HG03039 (cell line): ENCODE data around the gene CST9.
"Not testable (repeated sequence)": the region's sequence is repeated elsewhere in the genome, so short reads cannot be mapped to it uniquely, and the experiment has no call there.

Source experiments
- ATAC-seq: cut with Tn5 transposase; IDR thresholded peaks from one replicate; pipeline ENCODE4 v1.9.1; 2021; ENCODE audit warnings: mild to moderate bottlenecking, moderate library complexity; ENCODE audit not compliant: unreplicated experiment

The CST9 gene

GRCh38 chr20:23624324-23624691, 18.6 kb upstream of the CST9 start:
- ATAC-seq: no peak

DNA sequence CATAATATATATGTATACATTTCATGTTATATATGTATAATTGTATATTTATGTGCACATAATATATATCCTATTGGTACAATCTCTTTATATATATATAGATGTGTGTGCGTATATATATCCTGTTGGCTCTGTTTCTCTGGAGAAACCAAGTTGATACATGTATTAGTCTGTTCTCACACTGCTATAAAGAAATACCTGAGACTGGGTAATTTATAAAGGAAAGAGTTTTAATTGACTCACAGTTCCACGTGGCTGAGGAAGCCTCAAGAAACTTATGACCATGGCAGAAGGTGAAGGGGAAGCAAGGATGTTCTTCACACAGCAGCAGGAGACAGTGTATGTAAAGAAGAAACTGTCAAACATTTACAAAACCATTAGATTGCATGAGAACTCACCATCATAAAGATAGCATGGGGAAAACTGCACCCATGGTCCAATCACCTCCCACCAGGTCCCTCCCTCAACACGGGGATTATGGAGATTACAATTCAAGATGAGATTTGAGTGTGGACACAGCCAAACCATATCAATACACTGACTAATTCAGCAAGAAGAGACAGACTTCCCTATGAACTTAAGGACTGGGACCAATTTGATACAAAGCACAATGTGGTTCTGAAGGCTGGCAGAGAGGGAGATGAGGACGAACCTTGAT, 18.1 kb upstream of the CST9 start:
- ATAC-seq: no peak

- ATAC-seq: peak; percentile 67
Measured at GRCh38 chr20:23622839-23623343, 17.2 kb upstream of the CST9 start.

- ATAC-seq: not testable (repeated sequence)
Measured at GRCh38 chr20:23622401-23622800, 16.7 kb upstream of the CST9 start.

DNA sequence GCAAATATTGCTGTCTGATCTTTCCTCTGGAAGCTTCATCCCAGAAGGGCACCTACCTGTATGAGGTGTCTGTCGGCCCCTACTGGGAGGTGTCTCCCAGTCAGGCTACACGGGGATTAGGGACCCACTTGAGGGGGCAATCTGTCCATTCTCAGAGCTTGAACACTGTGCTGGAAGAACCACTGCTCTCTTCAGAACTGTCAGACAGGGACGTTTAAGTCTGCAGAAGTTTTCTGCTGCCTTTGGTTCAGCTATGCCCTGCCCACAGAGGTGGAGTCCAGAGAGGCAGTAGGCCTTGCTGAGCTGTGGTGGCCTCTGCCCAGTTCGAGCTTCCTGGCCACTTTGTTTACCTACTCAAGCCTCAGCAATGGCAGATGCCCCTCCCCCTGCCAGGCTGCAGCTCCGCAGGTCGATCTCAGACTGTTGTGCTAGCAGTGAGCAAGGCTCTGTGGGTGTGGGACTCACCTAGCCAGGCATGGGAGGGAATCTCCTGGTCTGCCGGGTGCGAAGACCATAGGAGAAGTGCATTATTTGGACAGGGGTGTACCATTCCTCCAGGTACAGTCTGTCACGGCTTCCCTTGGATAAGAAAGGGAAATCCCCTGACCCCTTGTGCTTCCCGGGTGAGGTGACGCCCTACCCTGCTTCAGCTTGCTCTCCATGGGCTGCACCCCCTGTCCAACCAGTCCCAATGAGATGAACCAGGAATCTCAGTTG, 15.1 kb upstream of the CST9 start:
- not testable (repeated sequence) for ATAC-seq

DNA sequence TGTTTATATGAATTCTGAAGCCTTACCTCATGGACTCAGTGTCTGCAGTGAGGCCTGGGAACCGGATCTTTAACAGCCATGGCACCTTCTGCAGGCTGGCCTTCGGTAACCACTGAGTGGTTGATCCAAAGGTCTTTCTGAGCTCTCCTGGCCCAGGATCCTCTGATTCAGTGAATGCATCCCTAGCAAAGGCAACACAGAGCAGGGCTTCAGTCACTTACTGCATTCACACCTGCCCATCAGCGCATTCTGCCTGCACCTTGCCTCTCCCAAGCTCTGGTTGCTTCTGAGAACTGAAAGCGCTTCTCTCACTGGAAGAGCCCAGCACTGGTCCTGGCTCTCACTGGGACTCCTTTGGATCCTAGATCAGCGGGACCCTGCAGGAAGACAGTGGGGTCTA, 8.4 kb upstream of the CST9 start:
- ATAC-seq: no peak

- no peak for ATAC-seq
Measured at GRCh38 chr20:23613676-23614075, 8.0 kb upstream of the CST9 start.

DNA sequence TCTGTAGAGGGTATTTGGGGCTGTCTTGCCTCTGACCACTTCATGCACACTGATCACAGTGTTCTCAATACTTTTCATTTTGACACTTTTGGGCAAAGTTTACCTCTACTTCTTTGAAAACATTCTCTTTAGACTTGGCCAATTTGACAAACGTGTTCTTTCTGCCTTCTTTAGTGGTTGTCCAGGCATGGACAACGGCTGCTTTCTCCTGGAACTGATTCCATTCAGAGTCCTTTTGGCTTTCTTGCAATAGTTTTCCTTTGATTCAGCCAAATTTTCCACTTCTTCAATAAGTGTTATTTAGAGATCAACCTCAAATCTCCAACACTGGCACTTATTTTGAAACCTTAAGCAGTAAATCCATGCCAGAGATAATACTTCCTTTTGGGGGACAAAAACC, 6.7 kb upstream of the CST9 start:
- no peak for ATAC-seq

DNA sequence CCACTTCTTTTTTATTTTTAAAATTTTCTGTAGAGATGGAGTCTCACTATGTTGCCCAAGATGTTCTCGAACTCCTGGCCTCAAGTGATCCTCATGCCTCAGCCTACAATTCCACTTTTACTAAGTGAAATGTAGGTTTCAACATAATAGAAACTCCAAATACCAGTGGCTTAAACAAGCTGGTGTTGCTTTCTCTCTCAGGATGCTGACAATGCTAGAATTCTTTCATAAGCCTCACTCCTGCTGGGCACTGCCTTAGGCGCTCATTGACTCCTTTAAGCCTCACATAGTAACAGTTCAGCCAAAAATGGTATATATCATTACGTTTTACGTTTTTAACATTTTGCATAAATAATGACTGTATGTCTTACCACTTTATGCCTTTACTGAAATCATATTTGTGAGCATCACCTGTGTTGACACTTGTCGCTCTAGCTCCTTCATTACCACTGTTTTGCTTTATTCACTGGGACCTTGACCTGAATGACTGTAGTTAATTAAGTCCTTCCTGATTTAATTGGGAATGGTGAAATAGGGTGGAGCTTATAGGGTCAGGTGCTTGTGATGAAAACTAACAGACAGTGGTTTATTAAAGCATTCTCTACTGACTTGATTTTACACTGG, 3.9 kb upstream of the CST9 start:
- ATAC-seq: no peak

DNA sequence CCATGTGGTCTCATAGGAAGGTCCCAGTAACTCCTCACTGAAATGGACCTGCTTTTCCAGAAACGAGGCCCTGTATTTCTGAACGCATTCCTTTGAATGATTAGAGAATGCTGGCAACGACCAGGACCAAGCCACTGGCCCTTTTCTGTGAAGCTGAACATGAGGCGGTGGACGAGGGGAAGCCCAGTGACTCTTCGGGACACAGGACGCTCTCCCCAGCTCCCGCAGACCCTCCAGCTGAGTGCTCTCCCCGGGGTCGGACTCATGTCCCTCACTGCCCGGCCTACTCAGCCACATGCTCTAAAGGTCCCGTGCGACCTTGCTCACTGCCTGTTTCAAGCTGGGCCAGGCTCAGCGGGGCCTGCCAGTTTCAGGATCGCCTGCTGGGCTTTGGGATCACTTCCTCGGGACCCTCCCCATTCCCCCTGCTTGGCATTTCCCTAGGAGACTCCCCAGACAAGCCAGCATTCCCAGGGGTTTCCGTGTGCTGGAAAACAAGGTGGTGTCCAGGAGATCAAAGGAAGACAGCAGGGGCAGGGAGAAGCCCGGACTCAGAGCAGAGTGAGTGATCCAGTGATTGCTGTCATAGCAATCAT, 2.6 kb upstream of the CST9 start:
- no peak for ATAC-seq

- ATAC-seq: no peak
Measured at GRCh38 chr20:23607497-23608245, 2.0 kb upstream of the CST9 start.

GRCh38 chr20:23606652-23607049, 934 bp upstream of the CST9 start:
- peak; percentile 90 for ATAC-seq

DNA sequence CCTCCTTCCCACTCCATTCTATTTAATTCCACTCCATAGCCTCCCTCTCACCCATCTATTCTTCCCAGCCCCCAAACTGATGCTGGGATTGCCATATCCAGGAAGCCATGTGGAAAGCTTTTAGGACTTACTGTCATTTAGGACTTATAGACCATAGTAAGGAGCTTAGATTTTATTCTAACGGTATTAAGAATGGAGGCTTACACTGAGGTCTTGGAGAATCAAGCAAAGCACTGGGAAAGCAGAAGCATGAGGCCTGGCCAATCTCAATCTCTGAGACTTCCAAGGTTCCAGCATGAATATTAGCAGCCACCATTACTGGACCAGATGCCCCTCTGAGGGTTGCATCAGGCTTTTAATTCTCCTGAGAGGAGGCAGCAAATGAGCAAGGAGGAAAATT, 1.4 kb downstream of the CST9 start:
- no peak for ATAC-seq

GRCh38 chr20:23603321-23603720, 2.4 kb downstream of the CST9 start:
- no peak for ATAC-seq

DNA sequence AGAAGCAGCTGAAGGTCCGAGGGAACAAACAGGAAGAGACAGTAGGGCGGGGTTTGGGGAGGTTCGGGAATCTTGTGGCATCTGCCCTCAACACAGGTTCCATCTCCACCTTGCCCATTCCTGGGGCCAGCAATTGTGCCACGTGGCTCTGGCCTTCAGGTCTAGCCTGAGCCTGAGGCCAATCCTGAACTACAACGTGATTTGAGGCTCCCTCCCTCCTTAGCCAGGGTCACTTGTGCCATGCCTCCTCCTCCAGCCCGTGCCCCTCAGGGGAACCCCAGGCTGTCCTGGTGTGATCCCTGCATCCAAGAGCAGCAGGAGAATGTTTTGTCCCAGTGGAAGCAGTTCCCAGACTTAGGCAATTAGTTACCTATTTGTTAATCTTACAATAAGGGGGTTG, 3.0 kb downstream of the CST9 start:
- no peak for ATAC-seq

DNA sequence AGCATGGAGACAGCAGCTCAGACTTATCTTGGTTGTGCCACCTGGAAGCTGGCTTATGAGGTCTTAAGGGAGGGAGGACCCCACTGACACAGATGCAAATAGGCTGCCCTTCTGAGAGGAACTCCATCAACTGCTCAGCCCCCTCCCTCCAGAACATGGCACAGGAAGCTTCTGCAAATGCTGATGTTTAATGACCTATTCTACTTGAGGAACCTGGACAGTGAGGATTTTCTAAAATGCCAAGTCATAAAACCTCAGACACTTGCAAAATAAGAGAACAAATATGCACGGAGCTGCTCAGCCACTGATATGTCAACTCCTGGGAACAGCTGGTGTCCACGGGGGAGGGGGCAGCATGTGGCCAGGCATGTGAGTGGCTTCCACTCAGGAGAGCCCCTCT, 3.5 kb downstream of the CST9 start:
- ATAC-seq: no peak

GRCh38 chr20:23601715-23602114, 4.0 kb downstream of the CST9 start:
- ATAC-seq: no peak

DNA sequence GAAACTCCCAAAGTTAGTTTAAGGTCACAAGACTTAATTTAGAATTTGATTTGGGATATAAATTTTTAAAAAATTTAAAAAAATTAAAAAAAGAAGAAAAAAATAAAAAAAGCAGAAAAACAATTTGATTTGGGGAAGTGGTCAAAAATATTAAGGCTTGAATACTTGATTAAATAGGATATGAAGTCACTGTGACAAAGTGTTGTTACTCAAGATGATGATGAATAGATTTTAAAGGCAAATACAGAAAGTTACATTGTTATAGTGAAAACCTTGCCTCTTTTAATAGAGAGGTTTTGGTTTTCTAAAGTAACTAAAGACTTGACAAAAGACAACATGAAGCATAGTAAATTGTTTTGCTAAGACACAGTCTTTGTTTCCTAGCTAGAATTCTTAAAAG, 7.2 kb downstream of the CST9 start:
- no peak for ATAC-seq

- ATAC-seq: no peak
Measured at GRCh38 chr20:23596579-23597250, 9.0 kb downstream of the CST9 start.

- no peak for ATAC-seq
Measured at GRCh38 chr20:23595941-23596340, 9.8 kb downstream of the CST9 start.
